GM12875 (cell line): ENCODE results near the gene TFAP2D.
A peak's percentile ranks its signal among the peaks of the same experiment; 100 is the strongest.

Source experiments
- H3K4me3 ChIP-seq: one replicate; pipeline ENCODE4 v1.5.1; 2011; ENCODE audit warnings: low read depth, low read length, control low read depth
- CTCF ChIP-seq: IDR thresholded peaks from 2 replicates; pipeline ENCODE4 v1.5.1; 2011; ENCODE audit warnings: low read depth, mild to moderate bottlenecking, control low read depth, inconsistent platforms, low read length, moderate library complexity, borderline replicate concordance; ENCODE audit not compliant: insufficient read depth

Gene TFAP2D

GRCh38 chr6:50804283-50804682 lies 91.0 kb downstream of the TFAP2D start:
- TF ChIP-seq CTCF: no peak

DNA sequence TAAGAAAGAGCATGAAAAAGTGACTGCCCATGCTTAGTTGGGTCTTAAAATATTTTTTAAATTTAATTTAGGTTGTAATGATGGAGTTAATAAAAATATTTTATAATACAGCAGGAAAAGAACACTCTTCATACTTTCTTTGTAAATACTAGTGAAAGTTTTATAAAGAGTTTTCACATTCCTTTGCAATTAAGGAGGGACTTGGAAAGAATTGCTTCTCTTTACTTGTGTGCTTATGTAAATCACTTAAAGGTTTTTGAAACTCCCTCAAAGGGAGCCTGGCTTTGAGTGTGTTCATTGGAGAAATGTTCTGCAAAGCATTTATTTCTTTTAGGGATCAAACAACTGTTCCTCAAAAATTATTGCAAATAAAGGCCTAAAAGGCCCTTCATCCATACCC lies 93.7 kb downstream of the TFAP2D start:
- TF ChIP-seq CTCF: no peak
- H3K4me3 ChIP-seq: no peak overlapping the region

More at GRCh38 chr6:50804283-50804682, 91.0 kb downstream of the TFAP2D start:
- H3K4me3 ChIP-seq: no peak overlapping the region

DNA sequence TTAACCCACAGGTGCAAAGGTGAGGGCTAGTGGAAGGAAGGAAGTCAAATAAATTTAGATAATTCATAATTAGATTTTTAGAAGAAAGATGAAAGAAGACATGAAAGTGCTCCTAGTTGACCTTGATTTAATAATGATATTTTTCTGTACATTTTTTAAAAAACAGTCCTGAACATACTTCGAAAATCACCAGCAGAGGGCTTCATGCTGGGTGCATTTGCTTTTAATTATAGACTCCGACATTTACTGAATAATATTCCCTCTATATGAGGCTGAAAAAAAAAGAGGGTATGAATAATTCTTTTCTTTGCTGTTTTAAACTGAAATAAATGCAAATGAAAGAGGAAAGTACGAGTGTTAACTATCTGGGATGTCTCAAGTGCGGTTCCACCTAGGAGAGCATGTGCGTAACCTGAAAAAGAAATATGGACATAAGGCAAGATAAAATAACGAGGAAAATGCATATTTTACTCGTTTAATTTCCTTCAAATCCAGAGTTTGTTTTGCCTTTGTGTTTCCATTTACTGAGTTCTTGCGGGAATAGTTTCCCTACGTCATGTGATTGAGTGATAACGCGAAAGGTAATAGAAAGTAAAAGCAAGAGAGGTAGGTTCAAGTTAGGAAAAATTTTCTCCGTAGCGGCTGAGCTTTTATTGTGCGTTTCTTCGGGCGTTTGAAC lies 102.2 kb downstream of the TFAP2D start:
- peak overlapping the region; percentile 29 for H3K4me3 ChIP-seq

DNA sequence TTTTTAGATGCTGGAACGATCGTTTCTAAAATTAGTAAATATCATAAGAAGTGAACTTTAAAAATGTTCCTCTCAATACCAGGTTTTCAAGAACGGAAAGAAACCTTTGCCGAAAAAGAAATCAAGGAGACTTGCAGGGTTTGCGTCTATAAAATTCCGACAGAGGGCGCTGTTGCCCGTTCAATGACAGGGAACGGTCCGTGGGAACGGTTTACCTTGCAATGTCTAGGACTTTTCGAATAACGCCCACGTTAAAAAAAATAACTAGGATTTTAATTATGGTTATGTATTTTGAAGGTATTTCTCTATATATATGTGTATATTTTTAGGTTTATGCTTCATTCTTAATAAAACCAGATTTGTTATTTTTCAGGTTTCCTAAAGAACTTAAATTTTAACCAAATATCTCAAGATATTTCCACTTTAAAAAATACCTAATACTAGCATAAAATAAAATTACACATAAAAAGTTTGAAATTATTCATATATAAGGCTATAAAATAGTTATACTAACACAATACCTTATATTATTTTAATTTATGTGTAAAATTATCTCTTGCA lies 102.9 kb downstream of the TFAP2D start:
- peak overlapping the region; percentile 29 for H3K4me3 ChIP-seq
- peak; percentile 56; the same call in 1 of the 2 replicates for TF ChIP-seq CTCF

More for the DNA sequence above, 102.2 kb downstream of the TFAP2D start:
- peak; percentile 25; the same call in 1 of the 2 replicates for TF ChIP-seq CTCF

- no peak for TF ChIP-seq CTCF
- no peak overlapping the region for H3K4me3 ChIP-seq
Measured at GRCh38 chr6:50816947-50817645, 103.8 kb downstream of the TFAP2D start.

- H3K4me3 ChIP-seq: no peak overlapping the region
- TF ChIP-seq CTCF: no peak
Measured at GRCh38 chr6:50817646-50817950, 104.3 kb downstream of the TFAP2D start.

GRCh38 chr6:50818020-50818419 lies 104.7 kb downstream of the TFAP2D start:
- no peak for TF ChIP-seq CTCF
- no peak overlapping the region for H3K4me3 ChIP-seq
